Lower lobe of right lung (tissue), 2 donors: ENCODE measurements around the gene SPO11. TPM values are rescaled to one million over a fixed set of nuclear protein-coding genes. Genes with fewer than 3 reads are reported as not detected.

ENCODE experiments used
- ATAC-seq, 2 donors: fragments of 200-7000 bp; cut with Tn5 transposase; one replicate each; pipeline ENCODE4 v1.9.1; 2020 to 2022; ENCODE audit warnings: mild to moderate bottlenecking in 2 of 2, moderate library complexity in 2 of 2
- DNase-seq: peaks from one replicate; pipeline ENCODE4 v3.0.0-alpha.2; 2020
- H3K27ac ChIP-seq: fragments of 200-600 bp; one replicate; pipeline ENCODE4 v1.8.0; 2022
- H3K27me3 ChIP-seq: fragments of 200-600 bp; one replicate; pipeline ENCODE4 v1.8.0; 2022; ENCODE audit warnings: low read depth
- H3K36me3 ChIP-seq: fragments of 200-600 bp; one replicate; pipeline ENCODE4 v1.8.0; 2022; ENCODE audit warnings: mild to moderate bottlenecking
- H3K4me1 ChIP-seq: fragments of 200-600 bp; one replicate; pipeline ENCODE4 v1.8.0; 2022
- H3K4me3 ChIP-seq: fragments of 200-600 bp; one replicate; pipeline ENCODE4 v1.8.0; 2022; ENCODE audit warnings: mild to moderate bottlenecking
- H3K9me3 ChIP-seq: fragments of 200-600 bp; one replicate; pipeline ENCODE4 v1.8.0; 2022
- CTCF ChIP-seq: fragments of 200-600 bp; IDR thresholded peaks from one replicate; pipeline ENCODE4 v1.8.0; 2022; ENCODE audit warnings: antibody characterized with exemption, mild to moderate bottlenecking
- intact Hi-C: fragments of 100-400 bp; cut with DNase I; formaldehyde crosslinking; loops from one replicate; pipeline ENCODE4 v1.11.0; 2022
- total RNA-seq: library from RNA; stranded (reverse); fragmentation: NEBNext Ultra II Directional; extraction: Animal tissue kit (Norgen Biotek cat#: 25700); gene quantifications from one replicate; pipeline ENCODE4 v1.2.1, GENCODE V29; 2021
- donor health status: DM: no; HTN: yes; CAD: no; lungs with severe emphysema.

The SPO11 gene
- total RNA-seq, 1 donor from 2014 or later: not detected

GRCh38 chr20:57291003-57291402 is 38.6 kb upstream of the SPO11 start:
- Histone ChIP-seq H3K36me3 (no peaks in the 10 kb centered on the region), H3K27ac (no peak overlapping the region), H3K4me1 (peaks cover 5% of the 10 kb centered on the region), H3K4me3 (no peak overlapping the region), H3K27me3 (peaks cover 47% of the 10 kb centered on the region), H3K9me3 (no peaks in the 10 kb centered on the region)
- no peak for DNase-seq
- no peak for TF ChIP-seq CTCF
- ATAC-seq: no peak
- intact Hi-C loops: no loop called here

GRCh38 chr20:57291694-57292093 is 37.9 kb upstream of the SPO11 start:
- peaks cover 47% of the 10 kb centered on the region for H3K27me3 ChIP-seq

GRCh38 chr20:57292611-57293010 is 37.0 kb upstream of the SPO11 start:
- intact Hi-C loops: no loop called here
- Histone ChIP-seq H3K36me3 (no peaks in the 10 kb centered on the region), H3K27ac (no peak overlapping the region), H3K27me3 (peaks cover 41% of the 10 kb centered on the region), H3K9me3 (no peaks in the 10 kb centered on the region), H3K4me3 (no peak overlapping the region), H3K4me1 (peaks cover 4% of the 10 kb centered on the region)
- no peak for TF ChIP-seq CTCF
- ATAC-seq (no peak), DNase-seq (no peak)

More at GRCh38 chr20:57291694-57292093, 37.9 kb upstream of the SPO11 start:
- no peaks in the 10 kb centered on the region for H3K36me3 ChIP-seq
- no peak overlapping the region for H3K27ac ChIP-seq
- peaks cover 5% of the 10 kb centered on the region for H3K4me1 ChIP-seq
- no peaks in the 10 kb centered on the region for H3K9me3 ChIP-seq
- DNase-seq (no peak), ATAC-seq (no peak)
- TF ChIP-seq CTCF: no peak
- intact Hi-C loops: no loop called here
- H3K4me3 ChIP-seq: no peak overlapping the region

- H3K36me3 ChIP-seq: no peaks in the 10 kb centered on the region
- no peaks in the 10 kb centered on the region for H3K9me3 ChIP-seq
- peaks cover 30% of the 10 kb centered on the region for H3K27me3 ChIP-seq
- no peak for DNase-seq
- no peak for ATAC-seq
- no peak overlapping the region for H3K27ac ChIP-seq
- H3K4me3 ChIP-seq: no peak overlapping the region
- no peaks in the 10 kb centered on the region for H3K4me1 ChIP-seq
- intact Hi-C loops: no loop called here
- TF ChIP-seq CTCF: no peak
Measured at GRCh38 chr20:57293995-57294394, 35.6 kb upstream of the SPO11 start.

GRCh38 chr20:57294550-57294949 is 35.1 kb upstream of the SPO11 start:
- no peaks in the 10 kb centered on the region for H3K9me3 ChIP-seq
- intact Hi-C loops: no loop called here
- no peaks in the 10 kb centered on the region for H3K4me1 ChIP-seq
- DNase-seq: no peak
- no peak for TF ChIP-seq CTCF
- H3K27ac ChIP-seq: no peak overlapping the region
- no peaks in the 10 kb centered on the region for H3K36me3 ChIP-seq
- no peak overlapping the region for H3K4me3 ChIP-seq
- ATAC-seq: no peak
- H3K27me3 ChIP-seq: peaks cover 27% of the 10 kb centered on the region

GRCh38 chr20:57298457-57298856 is 31.1 kb upstream of the SPO11 start:
- no peak for ATAC-seq
- Histone ChIP-seq H3K27ac (no peak overlapping the region), H3K4me3 (no peak overlapping the region), H3K9me3 (no peaks in the 10 kb centered on the region), H3K36me3 (no peaks in the 10 kb centered on the region), H3K4me1 (no peaks in the 10 kb centered on the region), H3K27me3 (no peaks in the 10 kb centered on the region)
- no peak for TF ChIP-seq CTCF
- intact Hi-C loops: no loop called here
- no peak for DNase-seq
